SK-N-SH (cell line): ENCODE measurements around the gene DXO. TPM values are rescaled to one million over a fixed set of nuclear protein-coding genes. Genes with fewer than 3 reads are reported as not detected.

ENCODE experiments used
- CTCF ChIA-PET: fragments of 300-600, 350-600 bp; formaldehyde crosslinking; extraction: SDS; loops from one replicate; lab custom pipeline; 2021; lab: Yijun Ruan, JAX
- POLR2A ChIA-PET: fragments of 350-600 bp; sonication (Branson Sonifier 250); formaldehyde crosslinking; extraction: SDS; loops from one replicate; lab custom pipeline; 2020; ENCODE audit warnings: antibody characterized with exemption, inconsistent platforms; lab: Yijun Ruan, JAX
- DNase-seq: peaks from one replicate; pipeline ENCODE4 v3.0.0; 2012
- H2AFZ ChIP-seq: fragments of 200-600 bp; sonication (generic); 2 replicates; pipeline ENCODE4 v1.8.1; 2016; ENCODE audit warnings: antibody characterized with exemption, mild to moderate bottlenecking, low read depth
- H3F3A ChIP-seq: fragments of 200-600 bp; sonication (generic); replicated peaks from 2 replicates; pipeline ENCODE3; 2016; ENCODE audit warnings: antibody characterized with exemption, mild to moderate bottlenecking; ENCODE audit not compliant: insufficient read depth
- H3K27ac ChIP-seq, 2 experiments: fragments of 200-500 bp in 1 of 2; fragments of 200-600 bp in 1 of 2; sonication (Bioruptor generic) in 1 of 2; sonication (generic), shearing (Covaris generic) in 1 of 2; 2 replicates each; pipeline versions ENCODE4 v1.5.1 to v1.6.1; 2014 to 2016; ENCODE audit warnings: low read depth in 2 of 2, inconsistent platforms in 1 of 2, low read length in 1 of 2, mild to moderate bottlenecking in 1 of 2, mixed read lengths in 1 of 2
- H3K27me3 ChIP-seq: fragments of 200-600 bp; sonication (generic), shearing (Covaris generic); 2 replicates; pipeline ENCODE4 v1.6.1; 2016; ENCODE audit warnings: mixed run types; ENCODE audit not compliant: insufficient read depth
- H3K36me3 ChIP-seq, 2 experiments: fragments of 200-500 bp in 1 of 2; fragments of 200-600 bp in 1 of 2; sonication (Bioruptor generic) in 1 of 2; sonication (generic) in 1 of 2; replicated peaks in 1 of 2; 2 replicates each; pipeline versions ENCODE3 to v1.5.1; 2014 to 2016; ENCODE audit warnings: low read length in 1 of 2, mild to moderate bottlenecking in 1 of 2; ENCODE audit not compliant: insufficient read depth in 2 of 2, control insufficient read depth in 1 of 2
- H3K4me1 ChIP-seq, 2 experiments: fragments of 200-500 bp in 1 of 2; fragments of 200-600 bp in 1 of 2; sonication (Bioruptor generic) in 1 of 2; sonication (generic), shearing (Covaris generic) in 1 of 2; 2 replicates each; pipeline versions ENCODE4 v1.5.1 to v1.6.1; 2014 to 2016; ENCODE audit warnings: low read depth in 1 of 2, low read length in 1 of 2, mixed run types in 1 of 2; ENCODE audit not compliant: insufficient read depth in 2 of 2, control insufficient read depth in 1 of 2
- H3K4me2 ChIP-seq: fragments of 200-600 bp; sonication (generic), shearing (Covaris generic); 2 replicates; pipeline ENCODE4 v1.6.1; 2017; ENCODE audit warnings: mixed run types
- H3K4me3 ChIP-seq, 2 experiments: fragments of 200-500 bp in 1 of 2; fragments of 200-600 bp in 1 of 2; sonication (Bioruptor generic) in 1 of 2; sonication (generic), shearing (Covaris generic) in 1 of 2; 2 replicates each; pipeline versions ENCODE4 v1.5.1 to v1.8.1; 2014 to 2016; ENCODE audit warnings: low read depth in 2 of 2, inconsistent platforms in 1 of 2, low read length in 1 of 2, mild to moderate bottlenecking in 1 of 2, mixed read lengths in 1 of 2, moderate library complexity in 1 of 2
- H3K79me2 ChIP-seq: fragments of 200-600 bp; sonication (generic); 2 replicates; pipeline ENCODE4 v1.8.1; 2017; ENCODE audit warnings: mild to moderate bottlenecking; ENCODE audit not compliant: insufficient read depth
- H3K9ac ChIP-seq: fragments of 200-600 bp; sonication (generic); 2 replicates; pipeline ENCODE4 v1.6.1; 2017; ENCODE audit warnings: mixed run types
- H3K9me2 ChIP-seq: fragments of 200-600 bp; sonication (generic); 2 replicates; pipeline ENCODE4 v1.6.1; 2017; ENCODE audit warnings: mixed run types
- H3K9me3 ChIP-seq: fragments of 200-600 bp; sonication (generic); 2 replicates; pipeline ENCODE4 v1.6.1; 2017; ENCODE audit warnings: mixed run types, mild to moderate bottlenecking, moderate library complexity
- H4K20me1 ChIP-seq: fragments of 200-600 bp; sonication (generic); 2 replicates; pipeline ENCODE4 v1.6.1; 2017; ENCODE audit warnings: mild to moderate bottlenecking, mixed run types; ENCODE audit not compliant: insufficient read depth
- GABPA ChIP-seq: IDR thresholded peaks from 2 replicates; pipeline ENCODE4 v1.4.0; 2012; ENCODE audit warnings: low read depth, mild to moderate bottlenecking
- GATA2 ChIP-seq: sonication (generic); formaldehyde crosslinking; IDR thresholded peaks from 2 replicates; pipeline ENCODE4 v1.5.0; 2020; ENCODE audit warnings: mild to moderate bottlenecking, missing genetic modification reagents
- JUND ChIP-seq: IDR thresholded peaks from 2 replicates; pipeline ENCODE4 v1.4.0; 2012
- MEF2A ChIP-seq: IDR thresholded peaks from 2 replicates; pipeline ENCODE4 v1.4.0; 2012; ENCODE audit warnings: low read depth, borderline replicate concordance
- NFIC ChIP-seq: IDR thresholded peaks from 2 replicates; pipeline ENCODE4 v1.4.0; 2012; ENCODE audit warnings: borderline replicate concordance
- NRF1 ChIP-seq: IDR thresholded peaks from 2 replicates; pipeline ENCODE4 v1.6.1; 2012; ENCODE audit warnings: low read depth, mild to moderate bottlenecking, low read length
- RAD21 ChIP-seq: IDR thresholded peaks from 2 replicates; pipeline ENCODE4 v1.6.1; 2012; ENCODE audit warnings: mild to moderate bottlenecking, low read length
- TAF1 ChIP-seq: IDR thresholded peaks from 2 replicates; pipeline ENCODE4 v1.6.1; 2012; ENCODE audit warnings: low read depth, mild to moderate bottlenecking, low read length, moderate library complexity, borderline replicate concordance
- TCF12 ChIP-seq: IDR thresholded peaks from 2 replicates; pipeline ENCODE4 v1.4.0; 2012
- YY1 ChIP-seq: IDR thresholded peaks from 2 replicates; pipeline ENCODE4 v1.4.0; 2012; ENCODE audit warnings: low read depth, mild to moderate bottlenecking
- WGBS: methylation state at CpG from one replicate; pipeline ENCODE4 v1.1.6; 2017; ENCODE audit warnings: low lambda C conversion rate; 5-methylcytosine and 5-hydroxymethylcytosine counted together
- polyA plus RNA-seq, 3 experiments: library from polyadenylated mRNA; depleted of rRNA; stranded (reverse); fragments of >200 nt; gene quantifications; 2 replicates each; pipeline ENCODE4 v1.2.3, GENCODE V29; 2012
- TF ChIP-seq, protein P1 (sequence below): fragments of 150-350 bp; IDR thresholded peaks from 2 replicates; pipeline ENCODE4 v1.6.1; 2016; ENCODE audit warnings: mild to moderate bottlenecking, low read depth, low read length
- TF ChIP-seq, protein P2 (sequence below): fragments of 200-600 bp; sonication (generic); IDR thresholded peaks from 2 replicates; pipeline ENCODE4 v1.6.1; 2017; ENCODE audit warnings: antibody characterized with exemption, mild to moderate bottlenecking, moderate library complexity
- TF ChIP-seq, protein P3 (sequence below): fragments of 150-350 bp; IDR thresholded peaks from 2 replicates; pipeline ENCODE4 v1.6.1; 2017; ENCODE audit warnings: antibody characterized with exemption, low read length, low read depth, borderline replicate concordance
- TF ChIP-seq, protein P4 (sequence below): IDR thresholded peaks from 2 replicates; pipeline ENCODE4 v1.4.0; 2012; ENCODE audit warnings: low read depth
- TF ChIP-seq, protein P5 (sequence below): IDR thresholded peaks from 2 replicates; pipeline ENCODE4 v1.4.0; 2012; ENCODE audit warnings: low read depth, borderline replicate concordance

The DXO gene
- polyA plus RNA-seq, 1 of the 3 experiments (the other 2 are of a cell fraction), result 25.3 TPM

DNA sequence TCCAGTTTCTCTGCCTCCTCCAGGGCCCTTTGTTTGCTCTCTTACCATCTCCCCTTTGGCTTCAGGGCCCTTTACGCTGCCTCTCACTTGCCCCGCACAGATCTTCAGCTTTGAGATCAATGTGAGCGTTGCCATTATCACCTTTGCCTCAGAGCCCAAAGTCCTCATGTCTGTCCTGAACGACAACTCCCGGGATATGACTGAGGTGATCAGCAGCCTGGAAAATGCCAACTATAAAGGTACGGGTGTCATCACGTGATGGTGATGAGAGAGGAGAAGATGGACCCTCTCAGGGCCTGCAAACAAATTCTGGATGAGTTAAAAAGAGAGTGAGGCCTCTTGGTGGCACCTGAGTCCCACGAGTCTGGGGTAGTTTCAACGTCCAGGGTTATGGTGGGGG, 36.1 kb downstream of the DXO start:
- Histone ChIP-seq H3K27ac (no peak overlapping the region), H2AFZ (no peak overlapping the region), H3K4me3 (no peak overlapping the region), H4K20me1 (no peaks in the 10 kb centered on the region), H3K27me3 (no peaks in the 10 kb centered on the region; the same call in 1 of the 2 replicates), H3F3A (no peaks in the 10 kb centered on the region)
- no peak for TF ChIP-seq GABPA
- TF ChIP-seq, protein P1, sequence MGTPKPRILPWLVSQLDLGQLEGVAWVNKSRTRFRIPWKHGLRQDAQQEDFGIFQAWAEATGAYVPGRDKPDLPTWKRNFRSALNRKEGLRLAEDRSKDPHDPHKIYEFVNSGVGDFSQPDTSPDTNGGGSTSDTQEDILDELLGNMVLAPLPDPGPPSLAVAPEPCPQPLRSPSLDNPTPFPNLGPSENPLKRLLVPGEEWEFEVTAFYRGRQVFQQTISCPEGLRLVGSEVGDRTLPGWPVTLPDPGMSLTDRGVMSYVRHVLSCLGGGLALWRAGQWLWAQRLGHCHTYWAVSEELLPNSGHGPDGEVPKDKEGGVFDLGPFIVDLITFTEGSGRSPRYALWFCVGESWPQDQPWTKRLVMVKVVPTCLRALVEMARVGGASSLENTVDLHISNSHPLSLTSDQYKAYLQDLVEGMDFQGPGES, result no peak
- TF ChIP-seq TAF1, result no peak
- TF ChIP-seq YY1, result no peak
- TF ChIP-seq, protein P2, sequence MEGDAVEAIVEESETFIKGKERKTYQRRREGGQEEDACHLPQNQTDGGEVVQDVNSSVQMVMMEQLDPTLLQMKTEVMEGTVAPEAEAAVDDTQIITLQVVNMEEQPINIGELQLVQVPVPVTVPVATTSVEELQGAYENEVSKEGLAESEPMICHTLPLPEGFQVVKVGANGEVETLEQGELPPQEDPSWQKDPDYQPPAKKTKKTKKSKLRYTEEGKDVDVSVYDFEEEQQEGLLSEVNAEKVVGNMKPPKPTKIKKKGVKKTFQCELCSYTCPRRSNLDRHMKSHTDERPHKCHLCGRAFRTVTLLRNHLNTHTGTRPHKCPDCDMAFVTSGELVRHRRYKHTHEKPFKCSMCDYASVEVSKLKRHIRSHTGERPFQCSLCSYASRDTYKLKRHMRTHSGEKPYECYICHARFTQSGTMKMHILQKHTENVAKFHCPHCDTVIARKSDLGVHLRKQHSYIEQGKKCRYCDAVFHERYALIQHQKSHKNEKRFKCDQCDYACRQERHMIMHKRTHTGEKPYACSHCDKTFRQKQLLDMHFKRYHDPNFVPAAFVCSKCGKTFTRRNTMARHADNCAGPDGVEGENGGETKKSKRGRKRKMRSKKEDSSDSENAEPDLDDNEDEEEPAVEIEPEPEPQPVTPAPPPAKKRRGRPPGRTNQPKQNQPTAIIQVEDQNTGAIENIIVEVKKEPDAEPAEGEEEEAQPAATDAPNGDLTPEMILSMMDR, result no peak
- no peak for TF ChIP-seq NRF1
- TF ChIP-seq, protein P3, sequence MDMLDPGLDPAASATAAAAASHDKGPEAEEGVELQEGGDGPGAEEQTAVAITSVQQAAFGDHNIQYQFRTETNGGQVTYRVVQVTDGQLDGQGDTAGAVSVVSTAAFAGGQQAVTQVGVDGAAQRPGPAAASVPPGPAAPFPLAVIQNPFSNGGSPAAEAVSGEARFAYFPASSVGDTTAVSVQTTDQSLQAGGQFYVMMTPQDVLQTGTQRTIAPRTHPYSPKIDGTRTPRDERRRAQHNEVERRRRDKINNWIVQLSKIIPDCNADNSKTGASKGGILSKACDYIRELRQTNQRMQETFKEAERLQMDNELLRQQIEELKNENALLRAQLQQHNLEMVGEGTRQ, result no peak
- TF ChIP-seq JUND, result no peak
- TF ChIP-seq MEF2A, result no peak
- no peak for TF ChIP-seq TCF12
- no peak for TF ChIP-seq GATA2 (CRISPR knock-in tag)
- TF ChIP-seq NFIC, result no peak
- TF ChIP-seq, protein P4, sequence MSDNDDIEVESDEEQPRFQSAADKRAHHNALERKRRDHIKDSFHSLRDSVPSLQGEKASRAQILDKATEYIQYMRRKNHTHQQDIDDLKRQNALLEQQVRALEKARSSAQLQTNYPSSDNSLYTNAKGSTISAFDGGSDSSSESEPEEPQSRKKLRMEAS, result no peak
- no peak for TF ChIP-seq RAD21
- TF ChIP-seq, protein P5, sequence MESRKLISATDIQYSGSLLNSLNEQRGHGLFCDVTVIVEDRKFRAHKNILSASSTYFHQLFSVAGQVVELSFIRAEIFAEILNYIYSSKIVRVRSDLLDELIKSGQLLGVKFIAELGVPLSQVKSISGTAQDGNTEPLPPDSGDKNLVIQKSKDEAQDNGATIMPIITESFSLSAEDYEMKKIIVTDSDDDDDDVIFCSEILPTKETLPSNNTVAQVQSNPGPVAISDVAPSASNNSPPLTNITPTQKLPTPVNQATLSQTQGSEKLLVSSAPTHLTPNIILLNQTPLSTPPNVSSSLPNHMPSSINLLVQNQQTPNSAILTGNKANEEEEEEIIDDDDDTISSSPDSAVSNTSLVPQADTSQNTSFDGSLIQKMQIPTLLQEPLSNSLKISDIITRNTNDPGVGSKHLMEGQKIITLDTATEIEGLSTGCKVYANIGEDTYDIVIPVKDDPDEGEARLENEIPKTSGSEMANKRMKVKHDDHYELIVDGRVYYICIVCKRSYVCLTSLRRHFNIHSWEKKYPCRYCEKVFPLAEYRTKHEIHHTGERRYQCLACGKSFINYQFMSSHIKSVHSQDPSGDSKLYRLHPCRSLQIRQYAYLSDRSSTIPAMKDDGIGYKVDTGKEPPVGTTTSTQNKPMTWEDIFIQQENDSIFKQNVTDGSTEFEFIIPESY, result no peak
- TF ChIP-seq, all 33 proteins: peak for 0
- peaks cover 0 to 3% of the 10 kb centered on the region in 2 experiments; a peak in 1 of 4 replicates for H3K4me1 ChIP-seq
- no peak overlapping the region for H3K9ac ChIP-seq
- H3K36me3 ChIP-seq, result no peaks in the 10 kb centered on the region
- CTCF ChIA-PET, result interaction anchor here (0.8 to 1.4 kb wide), 2 partner anchors 16 to 48 kb away, joined by 3 to 6 read pairs; no protein-coding TSS in a partner anchor
- no peaks in the 10 kb centered on the region for H3K79me2 ChIP-seq
- H3K9me2 ChIP-seq, result no peaks in the 10 kb centered on the region
- H3K4me2 ChIP-seq, result no peak overlapping the region
- DNase-seq, result no peak
- no peaks in the 10 kb centered on the region for H3K9me3 ChIP-seq
- WGBS, result 48% methylated on average over 8 of the region's 9 CpGs
- POLR2A ChIA-PET, result no interaction called here
